Stomach (tissue), 4 donors: Measurements from ENCODE around the gene DRC3.

Experiments used
- CTCF ChIP-seq, 7 experiments: fragments of 450-650 bp in 4 of 7; fragments of 200-600 bp in 3 of 7; sonication (generic) in 3 of 7; IDR thresholded peaks; one replicate each; pipeline ENCODE4 v1.5.1; 2016 to 2019; ENCODE audit warnings: antibody characterized with exemption in 7 of 7, control low read depth in 2 of 7, mild to moderate bottlenecking in 1 of 7
- EP300 ChIP-seq: sonication (generic); formaldehyde crosslinking; IDR thresholded peaks from one replicate; pipeline ENCODE4 v1.6.1; 2017; ENCODE audit warnings: antibody characterized with exemption
- POLR2AphosphoS5 ChIP-seq, 3 donors: sonication (generic); formaldehyde crosslinking; IDR thresholded peaks; one replicate each; pipeline ENCODE4 v1.6.1; 2016; ENCODE audit warnings: antibody characterized with exemption in 3 of 3

DNA sequence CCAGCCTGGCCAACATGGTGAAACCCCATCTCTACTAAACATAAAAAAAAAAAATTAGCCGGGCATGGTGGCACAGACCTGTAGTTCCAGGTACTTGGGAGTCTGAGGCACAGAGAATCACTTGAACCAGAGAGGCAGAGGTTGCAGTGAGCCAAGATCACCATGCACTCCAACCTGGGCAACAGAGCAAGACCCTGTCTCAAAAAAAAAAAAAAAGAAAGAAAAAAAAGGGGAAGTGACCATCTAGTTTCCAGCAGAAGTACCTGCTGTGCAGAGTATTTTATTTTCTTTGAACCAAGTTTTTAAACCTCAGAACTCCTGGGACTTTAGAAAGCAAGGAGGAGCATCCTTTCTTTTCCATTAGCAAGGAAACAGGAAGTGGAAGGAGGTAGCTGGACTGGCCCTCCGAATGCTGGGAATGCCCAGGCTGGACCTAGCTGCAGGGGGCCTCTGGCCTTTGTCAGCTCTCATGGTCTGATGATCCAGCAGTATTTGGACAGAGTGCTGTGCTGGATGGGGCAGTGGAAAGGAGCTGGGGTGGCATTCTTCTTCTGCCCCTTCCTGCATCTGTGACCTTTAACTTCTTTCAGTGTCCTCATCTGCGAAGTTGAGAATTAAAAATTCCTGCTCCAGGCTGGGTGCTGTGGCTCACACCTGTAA, 73.2 kb downstream of the DRC3 start:
- TF ChIP-seq CTCF (IDR thresholded peaks at IDR 0.05) (no peak), POLR2AphosphoS5 (IDR thresholded peaks at IDR 0.05) (no peak), EP300 (no peak)
